OCI-M2 (cell line): ENCODE data around the gene GYG2.
"Not testable (repeated sequence)": the region's sequence is repeated elsewhere in the genome, so short reads cannot be mapped to it uniquely, and the experiment has no call there.

Source experiments
- DNase-seq: peaks from one replicate; lab custom pipeline; 2025; ENCODE audit not compliant: unreplicated experiment; lab: John Stamatoyannopoulos, UW

The GYG2 gene

DNA sequence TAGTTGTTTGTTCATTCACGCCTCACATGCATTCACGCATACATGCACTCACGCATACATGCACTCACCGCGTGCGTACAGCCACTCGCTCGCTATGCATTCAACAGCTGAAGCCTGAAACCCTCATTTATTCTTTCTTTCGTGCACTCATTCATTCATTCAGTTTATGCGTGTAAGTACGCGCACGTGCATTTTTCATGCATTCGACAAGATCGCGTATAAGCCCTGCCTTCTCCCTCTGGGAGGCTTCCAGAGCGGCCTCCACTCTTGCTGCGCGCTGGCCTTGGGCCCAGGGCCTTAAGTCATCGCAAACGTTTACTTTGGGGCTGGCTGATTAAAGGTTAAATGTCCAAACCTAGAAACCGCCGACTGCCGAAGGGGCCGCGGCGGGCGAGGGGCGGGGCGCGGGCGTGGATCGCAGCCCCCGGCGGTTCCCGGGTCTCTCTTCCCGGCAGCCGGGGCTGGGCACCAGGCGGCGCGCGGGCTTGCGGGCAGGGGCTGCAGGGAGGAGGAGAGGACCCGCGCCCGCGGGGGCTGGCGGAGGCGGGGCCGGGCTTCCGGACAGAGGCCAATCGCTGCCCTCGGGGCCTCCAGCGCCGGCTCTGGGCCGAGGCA is at the start of gene GYG2:
TSS of gene GYG2 (plus strand) at position 587 of the 615 bp plus-strand sequence. CDS start 1,259 bp downstream, outside the sequence.
- no peak for DNase-seq

DNA sequence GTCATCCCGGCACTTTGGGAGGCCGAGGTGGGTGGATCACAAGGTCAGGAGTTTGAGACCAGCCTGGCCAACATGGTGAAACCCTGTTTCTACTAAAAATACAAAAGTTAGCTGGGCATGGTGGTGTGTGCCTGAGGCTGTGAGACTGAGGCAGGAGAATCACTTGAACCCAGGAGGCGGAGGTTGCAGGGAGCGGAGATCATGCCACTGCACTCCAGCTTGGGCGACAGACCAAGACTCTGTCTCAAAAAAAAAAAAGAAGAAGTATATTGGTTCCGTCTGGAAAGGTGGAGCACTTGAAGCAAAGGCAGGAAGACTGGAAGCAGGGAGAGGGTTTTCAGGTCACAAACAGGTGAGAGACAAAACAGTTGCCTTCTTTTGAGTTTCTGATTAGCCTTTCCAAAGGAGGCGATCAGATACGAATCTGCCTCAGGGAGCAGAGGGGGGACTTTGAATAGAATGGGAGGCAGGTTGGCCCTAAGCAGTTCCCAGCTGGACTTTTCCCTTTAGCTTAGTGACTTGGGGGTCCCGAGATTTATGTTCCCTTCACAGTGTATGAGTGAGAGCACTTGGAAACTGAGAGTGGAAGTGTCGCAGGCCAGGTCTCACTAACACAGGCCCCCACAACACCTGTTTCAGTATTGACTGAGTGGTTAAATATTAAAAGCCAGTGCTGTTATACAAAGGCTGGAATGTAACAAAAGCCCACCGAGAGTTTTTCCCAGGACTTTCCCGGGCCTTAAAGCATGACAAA is 48.1 kb upstream of the GYG2 start:
- not testable (repeated sequence) for DNase-seq

DNA sequence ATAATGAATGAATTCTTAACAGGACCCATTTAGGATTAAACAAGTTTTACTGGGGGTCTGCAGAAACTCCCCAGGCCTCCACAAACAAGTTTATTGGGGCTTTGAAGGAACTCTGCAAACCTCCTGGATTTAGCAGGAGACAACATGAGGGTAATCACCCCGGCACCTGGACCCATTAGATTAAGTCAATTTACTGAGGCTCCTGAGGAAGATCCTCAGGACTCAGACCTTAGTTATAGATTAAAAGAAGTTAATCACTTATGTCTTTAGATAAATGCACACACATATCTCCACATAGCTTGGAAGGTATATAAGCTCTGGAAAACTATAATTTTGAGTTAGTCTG is 47.5 kb upstream of the GYG2 start:
- no peak for DNase-seq

DNA sequence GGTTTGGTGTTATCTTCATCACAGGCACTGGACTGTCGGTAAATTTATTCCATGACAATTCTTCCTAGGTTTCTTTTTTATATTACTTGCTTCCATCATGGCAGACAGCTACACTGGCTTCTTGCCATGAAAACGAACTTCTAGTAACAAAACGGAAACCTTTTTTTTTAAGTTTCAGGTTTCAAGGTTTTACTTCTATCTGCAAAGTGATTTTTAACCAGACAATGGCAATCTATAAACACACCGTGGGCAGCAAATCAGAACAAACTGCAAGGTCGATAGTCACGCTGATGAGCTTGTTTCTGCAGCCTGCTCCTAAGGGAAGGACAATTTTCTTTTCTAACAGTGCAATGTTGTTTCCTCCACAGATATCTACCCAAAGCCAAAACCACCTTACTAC is 47.0 kb upstream of the GYG2 start:
- no peak for DNase-seq

DNA sequence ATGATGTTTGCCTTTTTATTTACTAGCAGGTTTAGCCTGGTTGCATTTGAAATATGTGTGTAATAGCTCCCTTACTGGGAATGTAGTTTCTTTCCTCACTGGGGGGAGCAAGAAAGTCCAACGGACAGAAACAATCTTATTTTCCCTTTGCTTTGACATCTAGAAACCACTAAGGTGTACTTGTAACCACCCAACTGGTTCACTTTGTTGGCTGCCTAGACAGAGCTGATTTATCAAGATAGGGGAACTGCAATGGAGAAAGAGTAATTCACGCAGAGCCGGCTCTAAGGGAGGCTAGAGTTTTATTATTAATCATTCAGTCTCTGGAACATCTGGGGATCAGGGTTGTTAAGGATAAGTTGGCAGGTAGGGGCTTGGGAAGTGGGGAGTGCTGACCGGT is 46.6 kb upstream of the GYG2 start:
- no peak for DNase-seq

DNA sequence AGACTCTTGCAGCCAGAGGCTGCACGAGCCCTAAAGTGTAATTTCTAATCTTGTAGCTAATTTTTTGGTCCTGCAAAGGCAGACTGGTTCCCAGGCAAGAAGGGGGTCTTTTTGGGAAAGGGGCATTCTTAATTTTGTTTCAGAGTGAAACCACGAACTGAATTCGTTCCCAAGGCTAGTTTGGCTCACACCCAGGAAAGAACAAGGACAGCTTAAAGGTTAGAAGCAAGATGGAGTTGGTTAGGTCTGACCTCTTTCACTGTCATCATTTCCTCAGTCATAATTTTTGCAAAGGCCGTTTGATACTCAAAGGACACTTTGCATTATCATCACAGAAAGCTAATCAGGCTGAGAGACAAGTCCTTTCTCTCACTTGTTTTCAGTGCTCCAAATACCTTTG is 46.0 kb upstream of the GYG2 start:
- DNase-seq: no peak

DNA sequence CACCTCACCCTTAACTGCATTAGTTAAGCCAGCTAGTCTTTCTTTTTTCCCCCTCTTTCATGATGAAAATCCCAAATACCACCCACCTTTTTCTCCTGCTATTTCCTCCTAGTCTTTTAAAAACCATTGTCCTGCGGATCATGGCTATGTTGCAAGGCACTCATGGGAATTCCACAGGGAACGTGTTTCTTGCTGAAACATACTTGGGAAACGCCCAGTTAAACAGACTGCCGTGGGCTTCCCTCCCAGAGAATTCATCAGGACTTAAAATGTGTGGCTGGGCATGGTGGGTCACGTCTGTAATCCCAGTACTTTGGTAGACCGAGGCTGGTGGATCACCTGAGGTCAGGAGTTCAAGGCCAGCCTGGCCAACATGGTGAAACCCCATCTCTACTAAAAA is 44.7 kb upstream of the GYG2 start:
- no peak for DNase-seq

DNA sequence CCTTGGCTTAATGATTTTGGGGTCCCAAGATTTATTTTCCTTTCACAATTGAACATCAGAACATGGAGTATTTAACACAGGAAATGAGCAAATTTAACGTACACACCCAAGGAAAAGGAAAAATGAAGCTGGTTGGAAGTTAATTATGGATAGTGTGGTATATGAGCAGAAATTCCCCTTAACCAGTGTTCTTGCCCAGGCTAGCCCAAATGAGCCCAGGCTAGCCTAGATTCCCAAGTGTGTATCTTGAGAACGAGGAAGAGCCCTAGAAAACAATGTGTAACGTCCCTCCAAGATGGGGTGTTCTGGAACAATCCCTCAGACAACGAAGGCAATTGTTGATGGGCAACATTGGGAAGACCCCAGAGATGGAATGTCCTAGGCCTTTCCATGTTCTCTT is 43.2 kb upstream of the GYG2 start:
- DNase-seq: no peak

DNA sequence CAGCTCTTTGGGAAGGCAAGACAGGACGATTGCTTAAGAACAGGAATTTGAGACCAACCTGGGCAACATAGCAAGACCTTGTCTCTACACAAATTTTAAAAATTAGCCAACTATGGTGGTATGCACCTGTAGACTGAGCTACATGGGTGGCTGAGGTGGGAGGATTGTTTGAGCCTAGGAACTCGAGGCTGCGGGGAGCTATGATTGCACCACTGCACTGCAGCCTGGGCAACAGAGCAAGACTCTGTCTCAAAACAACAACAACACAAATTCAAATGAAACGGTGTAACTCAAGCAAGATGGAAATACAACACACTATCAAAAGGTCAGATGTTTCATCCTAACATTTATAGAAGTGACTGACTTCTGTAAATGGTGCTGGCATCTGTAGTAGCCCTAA is 39.8 kb upstream of the GYG2 start:
- DNase-seq: no peak

DNA sequence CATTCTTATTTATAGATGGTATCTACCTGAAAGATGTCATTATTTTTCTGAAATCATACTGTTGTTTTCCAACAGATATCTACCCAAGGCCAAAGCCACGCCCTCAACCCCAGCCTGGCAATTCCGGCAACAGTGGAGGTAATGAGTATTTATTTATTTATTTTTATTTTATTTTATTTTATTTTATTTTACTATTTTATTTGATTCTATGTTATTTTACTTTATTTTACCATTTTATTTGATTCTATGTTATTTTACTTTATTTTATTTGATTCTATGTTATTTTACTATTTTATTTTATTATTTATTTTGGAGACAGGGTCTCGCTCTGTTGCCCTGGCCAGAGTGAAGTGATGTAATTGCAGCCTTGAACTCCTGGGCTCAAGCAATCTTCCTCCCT is 39.2 kb upstream of the GYG2 start:
- DNase-seq: no peak

DNA sequence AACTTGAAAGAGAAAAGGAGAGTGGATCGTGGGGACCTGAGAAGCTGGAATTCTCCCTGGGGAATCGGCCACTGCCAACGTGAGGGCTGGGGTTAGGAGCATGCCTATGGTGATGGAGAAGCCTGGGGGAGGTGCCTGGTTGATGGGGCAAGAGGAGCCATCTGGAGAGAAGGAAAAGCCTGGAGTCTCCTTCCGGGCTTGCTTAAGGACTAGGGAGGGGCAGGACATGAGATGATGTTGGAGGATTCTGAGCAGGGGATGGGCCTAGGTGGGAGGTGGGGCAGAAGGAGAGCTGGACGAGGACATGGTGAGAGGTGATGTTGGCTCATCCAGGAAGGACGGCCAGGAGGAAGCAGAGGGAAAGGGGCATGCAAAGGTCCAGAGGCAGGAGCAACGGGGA is 35.0 kb upstream of the GYG2 start:
- DNase-seq: no peak

DNA sequence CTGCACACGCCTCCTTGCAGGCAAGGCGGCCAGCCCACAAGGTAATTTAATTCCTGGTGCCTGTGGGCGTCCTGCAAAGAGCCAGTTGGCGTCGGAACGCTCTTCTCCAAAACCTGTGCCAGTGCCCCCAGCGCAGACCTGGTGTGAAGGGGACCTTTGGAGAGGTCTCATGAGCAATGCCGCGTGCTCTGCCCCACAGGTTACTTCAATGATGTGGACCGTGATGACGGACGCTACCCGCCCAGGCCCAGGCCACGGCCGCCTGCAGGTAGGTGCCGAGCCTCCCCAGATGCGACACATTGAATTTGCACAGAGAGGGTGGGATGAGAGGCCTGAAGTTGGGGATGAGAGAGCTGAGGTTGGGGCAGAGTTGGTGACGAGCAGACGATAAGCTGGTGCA is 34.4 kb upstream of the GYG2 start:
- DNase-seq: no peak

DNA sequence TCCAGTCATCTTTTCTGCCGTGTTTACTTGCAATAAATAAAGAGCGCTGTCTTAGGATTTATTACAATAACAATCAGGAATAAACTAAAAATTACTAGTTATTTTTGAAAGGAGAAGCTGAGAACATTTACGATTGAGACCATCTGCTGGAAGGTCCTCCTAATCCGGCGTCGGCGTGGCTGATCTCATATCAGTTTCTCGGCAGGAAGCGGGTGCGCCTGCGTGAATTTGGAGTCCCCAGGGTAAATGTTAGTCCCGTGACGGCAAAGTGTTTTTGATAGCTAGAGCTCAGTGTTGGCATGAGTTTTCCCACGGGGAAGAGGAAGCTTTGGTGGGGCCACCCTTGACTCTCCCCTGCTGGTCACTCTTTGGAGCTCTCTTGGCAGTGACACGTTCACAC is 31.9 kb upstream of the GYG2 start:
- not testable (repeated sequence) for DNase-seq

DNA sequence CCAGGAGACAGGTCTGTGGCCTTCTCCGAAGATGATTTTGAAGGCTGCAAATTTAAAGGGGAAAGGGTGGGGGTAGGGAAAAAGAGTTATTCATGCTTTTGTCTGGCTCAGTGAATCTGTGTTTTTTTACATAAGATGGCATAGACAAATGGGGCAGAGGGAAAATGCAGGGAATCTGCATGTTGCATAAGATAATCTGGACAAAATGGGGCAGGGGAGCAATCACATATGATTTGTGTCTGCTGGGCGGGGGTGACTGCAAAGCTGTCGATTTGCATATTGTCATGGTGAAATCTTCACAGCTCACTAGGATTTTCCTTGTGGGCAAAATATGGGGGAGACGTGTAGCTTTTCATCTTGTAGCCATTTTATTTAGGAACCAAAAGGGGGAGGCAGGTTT is 29.4 kb upstream of the GYG2 start:
- no peak for DNase-seq

DNA sequence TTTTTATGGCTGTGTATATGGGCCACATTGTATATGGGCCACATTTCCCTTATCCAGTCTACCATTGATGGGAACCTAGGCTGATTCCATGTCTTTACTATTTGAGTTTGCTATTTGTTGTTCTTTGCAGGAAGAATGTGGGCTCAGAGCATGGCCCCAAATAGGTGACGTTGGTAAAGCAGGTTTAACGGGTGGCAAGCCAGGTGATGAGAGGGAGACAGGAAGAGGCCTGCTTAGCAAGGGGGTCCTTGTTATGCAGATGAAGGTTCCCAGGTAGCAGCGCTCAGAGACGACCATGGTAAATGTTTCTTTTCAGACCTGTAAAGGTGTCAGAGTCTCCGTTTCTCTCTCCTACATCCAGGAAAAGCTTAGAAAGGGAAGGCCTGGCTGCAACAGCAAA is 28.8 kb upstream of the GYG2 start:
- not testable (repeated sequence) for DNase-seq

DNA sequence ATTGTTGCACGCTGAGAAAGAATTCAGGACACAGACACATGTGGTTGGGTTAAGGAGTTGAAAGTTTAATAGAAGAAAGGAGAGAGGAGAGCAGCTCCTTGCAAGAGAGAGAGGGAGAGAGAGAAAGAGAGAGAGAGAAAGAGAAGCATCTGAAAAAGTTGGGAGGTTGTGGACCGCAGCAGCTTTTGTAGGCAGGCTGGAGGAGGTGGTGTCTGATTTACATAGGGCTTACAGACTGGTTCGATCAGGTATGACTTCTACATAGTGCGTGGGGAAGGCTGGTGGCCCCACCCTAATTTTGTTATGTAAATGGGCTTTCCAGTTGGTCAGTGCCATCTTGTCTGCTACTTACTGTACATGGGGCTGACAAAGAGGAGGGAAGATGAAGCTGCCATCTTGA is 27.5 kb upstream of the GYG2 start:
- no peak for DNase-seq

DNA sequence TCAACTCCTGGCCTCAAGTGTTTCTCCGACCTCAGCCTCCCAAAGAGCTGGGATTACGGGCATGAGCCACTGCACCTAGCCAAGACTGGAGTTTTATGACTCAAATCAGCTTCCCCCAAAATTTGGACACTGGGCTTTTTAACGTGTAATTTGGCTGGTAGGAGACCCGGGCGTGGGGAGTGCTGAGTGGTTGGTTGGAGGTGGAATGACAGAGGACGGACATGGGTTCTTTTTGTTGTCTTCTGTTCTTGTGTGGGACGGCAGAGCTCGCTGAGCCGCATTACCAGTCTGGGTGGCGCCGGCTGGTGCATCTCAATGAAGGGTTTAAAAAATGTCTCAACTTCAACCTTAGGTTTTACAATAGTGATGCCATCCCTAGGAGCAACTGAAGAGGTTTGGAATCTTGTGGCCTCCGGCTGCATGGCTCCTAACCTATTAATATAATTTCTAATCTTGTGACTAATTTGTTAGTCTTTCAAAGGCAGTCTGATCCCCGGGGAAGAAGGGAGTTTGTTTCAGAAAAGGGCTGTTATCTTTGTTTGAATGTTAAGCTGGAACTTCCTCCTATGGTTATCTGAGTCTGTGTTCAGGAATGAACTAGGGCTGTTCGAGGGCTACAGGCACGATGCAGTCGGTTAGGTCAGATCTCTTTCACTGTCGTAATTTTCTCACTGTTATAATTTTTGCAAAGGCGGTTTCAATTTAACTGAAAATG is 26.2 kb upstream of the GYG2 start:
- DNase-seq: not testable (repeated sequence)

DNA sequence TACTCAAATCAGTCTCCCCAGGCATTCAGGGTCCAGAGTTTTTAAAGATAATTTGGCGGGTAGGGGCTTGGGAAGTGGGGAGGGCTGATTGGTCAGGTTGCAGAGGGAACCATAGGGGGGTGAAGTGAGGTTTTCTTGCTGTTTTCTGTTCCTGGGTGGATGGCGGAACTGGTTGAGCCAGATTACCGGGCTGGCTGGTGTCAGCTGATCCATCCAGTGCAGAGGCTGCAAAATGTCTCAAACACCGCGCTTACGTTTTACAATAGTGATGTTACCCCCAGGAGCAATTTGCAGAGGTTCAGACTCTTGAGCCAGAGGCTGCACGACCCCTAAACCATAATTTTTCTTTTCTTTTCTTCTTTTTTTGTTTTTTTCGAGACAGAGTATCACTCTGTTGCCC is 25.2 kb upstream of the GYG2 start:
- not testable (repeated sequence) for DNase-seq

DNA sequence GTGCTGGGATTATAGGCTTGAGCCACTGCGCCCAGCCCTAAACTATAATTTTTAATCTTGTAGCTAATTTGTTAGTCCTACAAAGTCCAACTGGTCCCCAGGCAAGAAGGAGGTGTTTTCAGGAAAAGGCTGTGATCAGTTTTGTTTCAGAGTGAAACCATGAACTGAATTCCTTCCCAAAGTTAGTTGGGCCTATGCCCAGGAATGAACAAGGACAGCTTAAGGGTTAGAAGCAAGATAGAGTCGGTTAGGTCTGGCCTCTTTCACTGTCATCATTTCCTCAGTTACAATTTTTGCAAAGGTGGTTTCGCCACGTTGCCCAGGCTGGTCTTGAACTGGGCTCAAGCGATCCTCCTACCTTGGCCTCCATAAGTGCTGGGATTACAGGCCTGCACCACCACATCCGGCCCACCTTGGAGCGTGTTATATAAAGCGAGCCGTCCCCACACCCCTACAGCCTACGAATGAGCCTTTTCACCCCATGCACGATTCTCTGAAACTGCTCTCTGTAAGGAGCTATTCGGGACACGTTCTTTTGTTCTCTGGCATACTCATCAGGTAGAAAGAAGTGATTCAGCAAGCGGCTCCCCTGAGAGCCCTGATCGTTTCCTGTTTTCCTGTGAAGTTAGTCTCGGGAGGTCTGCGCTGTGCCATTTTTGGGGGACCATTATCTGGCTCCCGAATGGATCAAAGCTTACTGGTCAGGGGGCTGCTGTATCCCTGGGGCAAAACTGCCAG is 24.5 kb upstream of the GYG2 start:
- not testable (repeated sequence) for DNase-seq

DNA sequence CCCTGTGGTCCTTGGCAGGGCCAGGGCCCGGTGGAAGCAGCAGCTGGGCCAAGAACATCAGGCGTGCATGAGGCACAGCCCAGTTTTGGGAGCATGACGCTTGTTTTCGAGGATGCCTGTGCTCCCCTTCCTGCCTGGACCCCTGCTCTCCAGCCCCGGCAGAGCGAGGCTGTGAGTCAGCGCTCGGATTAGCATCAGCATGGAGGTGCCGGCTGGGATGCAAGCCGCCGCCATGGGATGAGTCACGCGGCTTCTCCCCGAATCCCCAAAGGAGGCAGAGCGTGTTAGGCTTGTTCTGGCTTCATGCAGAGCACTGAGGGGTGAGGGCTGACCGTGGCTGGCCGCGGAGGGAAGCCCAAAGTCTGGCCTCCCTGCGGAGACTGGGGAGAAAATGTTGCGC is 23.9 kb upstream of the GYG2 start:
- not testable (repeated sequence) for DNase-seq

DNA sequence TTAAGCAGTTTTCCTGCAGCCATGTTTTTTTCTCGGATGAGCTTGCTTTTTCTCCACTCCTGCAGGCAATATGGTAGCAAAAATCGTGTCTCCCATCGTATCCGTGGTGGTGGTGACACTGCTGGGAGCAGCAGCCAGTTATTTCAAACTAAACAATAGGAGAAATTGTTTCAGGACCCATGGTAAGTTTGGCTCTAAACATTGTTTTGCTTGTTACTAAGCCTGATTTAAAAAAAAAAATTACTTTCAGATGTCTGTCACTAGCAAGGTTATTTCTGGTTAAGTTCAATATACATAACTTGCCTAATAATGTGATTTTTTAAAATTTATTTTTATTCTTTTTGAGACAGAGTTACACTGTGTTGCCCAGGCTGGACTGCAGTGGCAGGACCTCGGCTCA is 17.5 kb upstream of the GYG2 start:
- no peak for DNase-seq
